NCI-H1694 (cell line): ENCODE results near the gene TMEM53.
"Not testable (repeated sequence)": the region's sequence is repeated elsewhere in the genome, so short reads cannot be mapped to it uniquely, and the experiment has no call there.

Experiments
- DNase-seq: peaks from one replicate; lab custom pipeline; 2025; lab: John Stamatoyannopoulos, UW

TMEM53 gene

GRCh38 chr1:44672254-44672955 is 1.9 kb downstream of the TMEM53 start:
- DNase-seq: no peak

DNA sequence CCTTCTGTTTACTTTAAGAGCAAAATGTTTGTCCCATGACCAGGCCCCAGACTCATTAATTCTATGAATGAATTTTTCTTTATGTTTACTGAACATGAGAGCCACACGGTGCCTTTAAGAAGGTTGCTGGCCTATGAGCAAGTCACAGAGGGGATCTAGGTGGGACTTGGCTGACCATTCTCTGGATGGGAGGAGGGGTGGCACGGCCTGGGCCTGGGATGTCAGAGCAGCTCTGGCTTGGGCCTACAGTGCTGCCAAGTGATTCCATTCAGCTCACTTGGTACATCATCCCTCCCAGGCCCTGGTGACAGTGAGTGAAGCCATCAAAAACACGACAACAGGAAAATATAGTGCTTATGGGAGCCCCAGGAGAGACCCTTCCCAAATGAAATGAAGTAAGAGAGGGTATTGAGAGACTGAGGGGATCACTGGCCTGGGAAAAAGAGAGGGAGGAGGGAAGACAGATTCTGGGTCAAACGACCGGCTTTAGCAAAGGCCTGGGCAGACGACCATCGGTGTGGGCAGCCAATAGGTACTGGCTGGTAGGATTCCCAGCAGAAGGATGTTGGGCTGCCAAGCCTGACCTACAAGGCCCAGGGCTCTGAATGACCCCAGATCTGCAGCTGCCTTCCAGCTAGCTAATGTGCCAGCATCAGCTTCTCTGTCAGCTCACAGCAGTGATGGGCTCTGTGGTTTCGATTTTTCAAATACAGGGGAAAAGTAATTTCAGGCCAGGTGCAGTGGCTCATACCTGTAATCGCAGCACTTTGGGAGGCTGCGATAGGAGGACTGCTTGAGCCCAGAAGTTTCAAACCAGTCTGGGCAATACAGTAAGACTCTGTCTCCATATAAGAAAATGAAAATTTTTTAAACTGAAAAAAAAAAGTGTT is 3.3 kb downstream of the TMEM53 start:
- no peak for DNase-seq

DNA sequence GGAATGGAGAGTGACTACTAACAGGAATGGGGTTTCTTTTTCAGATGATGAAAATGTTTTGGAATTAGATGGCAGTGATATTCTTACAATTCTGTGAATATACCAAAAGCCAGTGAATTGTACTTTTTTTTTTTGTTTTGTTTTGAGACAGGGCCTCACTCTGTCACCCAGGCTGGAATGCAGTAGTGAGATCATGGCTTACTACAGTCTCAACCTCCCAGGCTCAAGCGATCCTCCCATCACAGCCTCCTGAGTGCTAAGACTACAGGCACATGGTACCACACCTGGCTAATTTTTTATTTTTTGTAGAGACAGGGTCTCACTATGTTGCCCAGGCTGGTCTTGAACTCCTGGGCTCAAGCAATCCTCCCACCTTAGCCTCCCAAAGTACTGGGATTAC is 7.6 kb downstream of the TMEM53 start:
- DNase-seq: not testable (repeated sequence)

GRCh38 chr1:44664730-44665370 is 9.4 kb downstream of the TMEM53 start:
- no peak for DNase-seq

- DNase-seq: no peak
Observed at GRCh38 chr1:44663417-44663816, 10.9 kb downstream of the TMEM53 start.

DNA sequence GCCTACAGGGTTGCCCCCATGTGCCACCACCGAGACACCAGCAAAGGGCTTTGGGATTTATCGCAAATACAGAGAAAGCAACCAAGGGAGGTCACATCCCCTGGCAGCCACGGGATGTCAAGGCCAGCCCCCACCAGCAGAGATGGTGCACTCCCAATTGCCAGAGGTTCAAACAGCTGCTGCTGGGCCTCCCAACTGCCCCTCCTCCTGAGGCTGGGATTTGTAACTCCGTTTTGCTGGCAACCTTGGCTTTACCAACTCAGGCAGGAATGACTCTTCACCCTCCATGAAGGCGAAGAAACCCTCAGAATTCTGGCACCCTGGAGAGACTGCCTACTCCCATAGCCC is 11.6 kb downstream of the TMEM53 start:
- DNase-seq: no peak

GRCh38 chr1:44661781-44662682 is 12.2 kb downstream of the TMEM53 start:
- DNase-seq: peak; percentile 67

GRCh38 chr1:44660176-44660575 is 14.1 kb downstream of the TMEM53 start:
- peak; percentile 89 for DNase-seq

DNA sequence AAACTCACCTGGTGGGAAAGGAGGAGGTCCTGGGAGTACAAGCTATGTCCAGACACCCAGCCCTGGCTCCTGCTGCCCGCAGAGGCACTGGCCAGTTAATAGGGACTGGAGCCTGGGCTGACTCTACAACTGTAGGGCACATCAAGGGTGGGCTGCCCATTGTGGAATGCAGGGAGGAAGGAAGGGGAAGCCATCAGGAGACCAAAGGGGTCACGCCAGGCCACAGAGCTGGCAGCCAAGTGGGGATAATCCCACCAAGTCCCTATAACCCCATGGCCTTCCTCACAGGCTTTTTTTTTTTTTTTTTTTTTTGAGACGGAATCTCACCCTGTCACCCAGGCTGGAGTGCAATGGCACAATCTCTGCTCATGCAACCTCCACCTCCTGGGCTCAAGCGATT is 14.7 kb downstream of the TMEM53 start:
- DNase-seq: no peak

GRCh38 chr1:44655609-44656008 is 18.7 kb downstream of the TMEM53 start:
- peak; percentile 8 for DNase-seq

- DNase-seq: no peak
Observed at GRCh38 chr1:44654621-44655187, 19.6 kb downstream of the TMEM53 start.

DNA sequence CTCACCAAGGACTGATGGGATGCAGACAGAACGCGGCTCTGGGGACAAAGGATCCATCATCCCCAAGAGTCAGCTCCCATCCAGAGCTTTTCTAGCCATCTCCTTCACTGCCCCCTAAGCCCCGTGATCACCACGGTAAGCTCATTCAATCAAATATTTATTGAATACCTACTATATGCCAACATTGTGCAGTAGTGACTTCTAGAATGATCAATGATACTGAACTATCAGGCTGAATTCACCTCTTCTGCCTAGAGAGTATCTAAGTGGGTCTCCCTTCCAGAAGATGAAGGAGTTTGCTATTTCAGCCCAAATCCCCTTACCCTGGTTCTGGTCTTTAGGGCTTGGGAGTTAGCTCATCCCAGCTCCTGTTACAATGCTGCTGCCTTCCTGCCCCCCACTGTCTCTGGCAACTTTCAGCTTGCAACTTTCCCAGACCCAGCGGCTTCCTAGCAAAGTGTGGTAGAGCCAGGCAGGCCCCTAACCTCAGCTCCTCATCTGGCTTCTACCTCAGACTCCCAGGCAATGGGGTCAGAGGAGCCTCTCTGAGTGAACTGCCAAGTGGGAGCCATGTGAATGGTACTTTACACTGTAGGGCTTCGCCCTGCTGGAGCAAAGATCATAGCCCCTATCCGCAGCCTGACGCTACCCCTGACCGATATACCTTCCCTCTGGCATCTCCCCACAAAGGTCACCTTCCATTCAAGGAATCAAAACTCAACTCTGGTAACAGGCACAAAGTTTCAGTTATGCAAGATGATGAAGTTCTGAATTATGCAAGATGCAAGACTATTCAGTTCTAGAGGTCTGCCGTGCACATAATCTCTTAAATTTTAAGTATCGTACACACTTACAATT is 20.9 kb downstream of the TMEM53 start:
- no peak for DNase-seq

GRCh38 chr1:44652445-44653106 is 21.7 kb downstream of the TMEM53 start:
- DNase-seq: peak; percentile 83

DNA sequence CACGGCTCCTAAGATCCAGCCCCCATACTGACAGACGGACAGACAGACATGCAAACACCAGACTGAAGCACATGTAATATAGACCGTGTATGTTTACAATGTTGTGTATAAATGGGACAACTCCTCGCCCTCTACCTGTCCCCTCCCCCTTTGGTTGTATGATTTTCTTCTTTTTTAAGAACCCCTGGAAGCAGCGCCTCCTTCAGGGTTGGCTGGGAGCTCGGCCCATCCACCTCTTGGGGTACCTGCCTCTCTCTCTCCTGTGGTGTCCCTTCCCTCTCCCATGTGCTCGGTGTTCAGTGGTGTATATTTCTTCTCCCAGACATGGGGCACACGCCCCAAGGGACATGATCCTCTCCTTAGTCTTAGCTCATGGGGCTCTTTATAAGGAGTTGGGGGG is 23.2 kb downstream of the TMEM53 start:
- no peak for DNase-seq

DNA sequence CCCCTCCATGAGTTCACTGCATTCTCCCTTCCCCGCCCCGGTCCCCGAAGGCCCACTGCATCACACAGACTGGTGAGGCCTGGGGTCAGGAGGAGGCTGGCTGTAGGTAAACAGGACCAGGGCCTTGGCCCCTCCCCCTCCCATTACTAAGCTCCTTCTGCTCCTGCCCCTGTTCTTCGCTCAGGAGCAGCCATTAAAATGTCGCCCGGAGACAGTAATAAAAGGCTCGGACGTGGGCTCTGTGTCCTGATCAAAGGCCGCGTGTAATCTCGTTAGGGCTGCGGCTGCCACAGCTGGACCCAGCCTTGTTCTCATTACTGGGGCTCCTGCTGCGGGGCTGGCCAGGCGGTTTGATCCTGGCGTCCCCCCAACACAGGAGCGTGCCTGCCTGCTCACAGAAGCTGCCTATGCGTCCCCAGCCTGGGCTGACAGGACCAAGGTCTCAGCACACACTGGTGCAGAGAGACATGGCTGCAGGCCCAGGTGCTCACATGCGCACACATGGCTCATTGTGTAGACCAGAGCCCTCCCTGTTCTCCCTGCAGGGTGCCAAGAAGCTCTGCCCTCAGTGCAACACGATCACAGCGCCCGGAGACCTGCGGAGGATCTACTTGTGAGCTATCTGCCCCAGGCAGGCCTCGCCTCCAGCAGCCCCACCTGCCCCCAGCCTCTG is 24.0 kb downstream of the TMEM53 start:
- DNase-seq: no peak

- no peak for DNase-seq
Observed at GRCh38 chr1:44649788-44650158, 24.5 kb downstream of the TMEM53 start.

GRCh38 chr1:44648529-44649250 is 25.6 kb downstream of the TMEM53 start:
- no peak for DNase-seq

GRCh38 chr1:44647896-44648295 is 26.4 kb downstream of the TMEM53 start:
- no peak for DNase-seq
